ENCODE measurements around the gene OXGR1.
"Not testable (repeated sequence)": the region's sequence is repeated elsewhere in the genome, so short reads cannot be mapped to it uniquely, and the experiment has no call there.

The OXGR1 gene

GRCh38 chr13:96994017-96994857, at the start of gene OXGR1:
OXGR1 (minus strand) TSS chr13:96994476; CDS start chr13:96987759, 6,717 bp downstream.
- DNase-seq, result no peak

- DNase-seq, result no peak
Measured at GRCh38 chr13:97043302-97043701, 49.0 kb upstream of the OXGR1 start.

- peak; percentile 9 for DNase-seq
Measured at GRCh38 chr13:97030705-97031452, 36.6 kb upstream of the OXGR1 start.

- peak; percentile 46 for DNase-seq
Measured at GRCh38 chr13:97028441-97029299, 34.4 kb upstream of the OXGR1 start.

- DNase-seq, result no peak
Measured at GRCh38 chr13:97027162-97027554, 32.9 kb upstream of the OXGR1 start.

- no peak for DNase-seq
Measured at GRCh38 chr13:97026531-97027161, 32.4 kb upstream of the OXGR1 start.

- DNase-seq, result not testable (repeated sequence)
Measured at GRCh38 chr13:97023812-97024211, 29.5 kb upstream of the OXGR1 start.

GRCh38 chr13:97023117-97023516, 28.8 kb upstream of the OXGR1 start:
- no peak for DNase-seq

GRCh38 chr13:97021241-97021640, 27.0 kb upstream of the OXGR1 start:
- no peak for DNase-seq

- DNase-seq, result no peak
Measured at GRCh38 chr13:97020689-97021240, 26.5 kb upstream of the OXGR1 start.

GRCh38 chr13:97020194-97020593, 25.9 kb upstream of the OXGR1 start:
- no peak for DNase-seq

- no peak for DNase-seq
Measured at GRCh38 chr13:97019236-97019635, 25.0 kb upstream of the OXGR1 start.

GRCh38 chr13:97018029-97018819, 23.9 kb upstream of the OXGR1 start:
- peak; percentile 54 for DNase-seq

GRCh38 chr13:97017322-97017721, 23.0 kb upstream of the OXGR1 start:
- no peak for DNase-seq

- DNase-seq, result no peak
Measured at GRCh38 chr13:97015661-97016350, 21.5 kb upstream of the OXGR1 start.

GRCh38 chr13:97012251-97013048, 18.2 kb upstream of the OXGR1 start:
- no peak for DNase-seq

GRCh38 chr13:97011446-97012131, 17.3 kb upstream of the OXGR1 start:
- DNase-seq, result no peak

GRCh38 chr13:97008643-97009042, 14.4 kb upstream of the OXGR1 start:
- no peak for DNase-seq

GRCh38 chr13:97005625-97006262, 11.5 kb upstream of the OXGR1 start:
- no peak for DNase-seq

All from activated CD4-positive, alpha-beta T cell treated with anti-CD3 and anti-CD28 coated beads, Interleukin-2, amount 50 U/mL, for 16 hours (primary cell).